ENCODE results near the gene RHOG.
"Not testable (repeated sequence)": the region's sequence is repeated elsewhere in the genome, so short reads cannot be mapped to it uniquely, and the experiment has no call there.

The RHOG gene

DNA sequence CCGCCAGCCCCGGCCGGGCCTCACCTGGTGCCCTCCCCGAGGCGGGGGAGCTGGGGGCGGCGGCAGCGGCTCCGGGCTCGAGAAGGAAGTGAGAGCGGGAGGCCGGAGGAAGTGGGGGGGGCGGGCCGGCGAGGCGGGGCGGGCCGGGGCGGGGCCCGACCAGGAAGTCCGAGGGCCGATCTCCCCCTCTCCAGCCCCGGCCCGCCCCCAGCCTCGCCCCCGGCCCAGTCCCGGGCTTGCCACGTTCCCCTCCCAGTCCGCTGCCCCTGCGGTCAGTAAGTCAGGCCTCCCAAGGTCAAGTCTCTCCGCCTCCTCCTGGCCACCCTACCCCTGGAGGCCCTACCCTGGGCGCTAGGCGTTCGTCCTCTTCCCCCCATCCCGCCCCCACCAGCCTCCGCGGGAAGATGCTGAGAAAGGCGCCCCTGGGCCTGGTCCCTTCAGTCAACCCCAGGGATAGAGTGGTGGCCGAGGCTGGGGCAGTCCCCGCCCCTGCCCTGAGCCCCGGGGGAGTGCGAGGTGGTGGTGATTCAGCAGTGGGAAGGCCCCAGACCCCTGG is at the start of gene RHOG:
Gene RHOG, minus strand, starts transcription at position 90 of the 556 bp plus-strand sequence. CDS start 12,821 bp downstream, outside the sequence.
- no peak for FAIRE-seq

DNA sequence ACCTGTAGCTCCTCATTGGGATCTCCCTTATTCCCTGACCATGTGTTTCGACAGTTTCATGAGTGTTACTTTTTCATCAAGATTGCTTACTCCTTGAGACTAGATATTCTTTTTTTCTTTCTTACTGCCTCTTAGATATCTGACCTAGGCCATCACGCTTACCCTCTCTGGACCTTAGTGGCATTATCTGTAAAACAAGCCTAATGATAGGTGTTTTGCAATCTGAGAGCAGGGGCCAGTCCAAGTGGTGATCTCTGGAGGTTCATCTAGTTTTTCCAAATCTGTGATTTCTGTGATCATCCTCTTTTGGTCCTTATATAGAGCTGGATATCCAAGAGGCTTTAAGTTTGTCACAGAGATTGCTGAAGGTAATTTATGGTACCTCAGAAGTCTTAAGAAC is 49.3 kb upstream of the RHOG start:
- no peak for FAIRE-seq

- no peak for FAIRE-seq
Observed at GRCh38 chr11:3888876-3889275, 48.1 kb upstream of the RHOG start.

- FAIRE-seq: no peak
Observed at GRCh38 chr11:3886985-3887384, 46.2 kb upstream of the RHOG start.

DNA sequence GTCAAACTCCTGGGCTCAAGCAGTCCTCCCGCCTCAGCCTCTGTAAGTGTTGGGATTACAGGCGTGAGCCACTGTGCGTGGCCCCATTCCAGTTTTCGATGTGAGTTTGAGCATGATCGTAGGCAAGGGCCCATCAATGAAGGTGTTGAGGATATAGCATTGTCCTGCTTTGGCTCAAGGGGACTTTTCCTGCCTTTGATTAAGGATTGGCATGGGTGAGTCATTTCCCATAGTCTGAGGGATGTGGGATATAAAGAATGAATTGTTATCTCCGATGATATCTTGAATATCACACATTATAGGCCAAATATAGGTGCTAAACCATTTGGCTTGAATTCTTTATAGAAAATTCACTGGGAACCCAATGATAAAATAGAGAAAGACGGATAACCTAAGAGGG is 45.1 kb upstream of the RHOG start:
- FAIRE-seq: no peak

GRCh38 chr11:3882655-3883054 is 41.9 kb upstream of the RHOG start:
- no peak for FAIRE-seq

DNA sequence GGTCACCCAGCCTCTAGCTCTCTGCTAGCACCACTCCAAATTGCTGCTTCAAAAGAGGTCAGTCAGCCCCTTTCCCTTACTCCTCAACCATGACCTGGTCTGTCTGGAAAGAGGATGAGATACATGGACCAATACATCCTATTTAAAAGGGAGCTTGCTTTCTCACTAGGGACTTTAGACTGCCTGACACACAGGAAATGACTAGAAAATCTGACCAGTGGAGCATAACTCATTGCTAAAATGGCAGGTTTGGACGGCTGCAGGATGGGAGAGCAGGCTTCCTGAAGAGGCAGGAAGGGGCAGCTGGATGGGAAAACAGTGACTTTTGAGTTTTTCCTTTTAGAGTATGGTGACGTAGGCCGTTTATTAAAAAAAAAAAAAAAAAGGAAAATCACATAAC is 40.0 kb upstream of the RHOG start:
- FAIRE-seq: no peak

- no peak for FAIRE-seq
Observed at GRCh38 chr11:3879967-3880542, 39.3 kb upstream of the RHOG start.

- FAIRE-seq: no peak
Observed at GRCh38 chr11:3879216-3879966, 38.6 kb upstream of the RHOG start.

DNA sequence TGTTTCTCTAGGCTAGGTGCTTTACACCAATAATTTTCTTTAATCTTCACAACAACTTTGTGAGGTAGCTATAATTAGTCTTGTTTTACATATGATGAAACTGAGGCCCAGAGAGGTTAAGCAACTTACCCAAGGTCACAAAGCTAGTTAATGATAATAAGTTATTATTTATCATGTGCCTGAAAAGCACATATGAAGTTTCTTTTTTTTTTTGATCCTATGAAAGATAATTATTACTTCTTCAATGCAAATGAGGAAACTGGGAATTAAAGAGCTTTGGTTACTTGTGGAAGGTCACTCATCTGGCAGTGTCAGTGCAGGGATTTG is 37.5 kb upstream of the RHOG start:
- no peak for FAIRE-seq

DNA sequence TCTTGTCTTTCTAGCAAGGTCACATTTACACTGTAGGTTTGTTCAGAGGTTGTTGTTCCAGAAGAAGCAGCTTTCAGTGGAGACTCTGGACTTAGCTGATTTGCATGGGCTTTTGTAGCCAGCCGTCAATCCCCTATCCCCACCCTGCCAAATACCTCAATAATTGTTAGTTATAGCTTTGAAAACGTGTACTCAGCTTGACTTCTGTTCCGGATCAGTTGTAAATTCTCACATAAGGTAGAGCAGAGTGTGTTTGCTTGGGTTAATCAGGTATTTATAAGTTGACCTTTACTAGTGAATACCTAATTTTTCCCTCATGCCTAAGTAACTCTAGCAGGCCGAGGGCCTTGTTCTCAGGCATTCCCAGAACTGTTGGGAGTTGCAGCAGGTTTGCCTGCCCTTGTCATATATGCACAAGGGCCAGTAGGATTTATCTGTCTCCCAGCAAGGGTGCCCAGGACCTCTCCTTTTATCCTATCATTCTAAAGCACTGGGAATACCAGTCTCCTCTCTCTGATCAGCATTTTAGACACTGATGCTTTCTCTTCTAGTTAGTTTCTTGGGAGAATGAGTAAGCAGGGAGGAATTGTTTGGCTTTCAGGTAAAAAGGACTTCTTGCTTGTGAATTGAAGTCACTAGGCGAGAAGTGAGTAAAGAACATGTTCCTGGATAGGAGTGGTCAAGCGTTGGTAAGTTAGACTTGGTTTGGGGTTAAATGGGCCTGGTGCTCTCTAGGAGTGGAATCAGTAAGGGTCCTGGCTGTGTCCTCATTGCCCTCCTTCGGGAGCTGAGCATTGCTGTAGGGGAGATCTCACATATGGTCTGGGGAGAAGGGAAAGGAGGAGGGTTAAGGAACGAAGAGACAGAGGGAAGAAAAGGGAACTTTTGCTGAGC is 36.9 kb upstream of the RHOG start:
- no peak for FAIRE-seq

- no peak for FAIRE-seq
Observed at GRCh38 chr11:3876613-3877012, 35.9 kb upstream of the RHOG start.

DNA sequence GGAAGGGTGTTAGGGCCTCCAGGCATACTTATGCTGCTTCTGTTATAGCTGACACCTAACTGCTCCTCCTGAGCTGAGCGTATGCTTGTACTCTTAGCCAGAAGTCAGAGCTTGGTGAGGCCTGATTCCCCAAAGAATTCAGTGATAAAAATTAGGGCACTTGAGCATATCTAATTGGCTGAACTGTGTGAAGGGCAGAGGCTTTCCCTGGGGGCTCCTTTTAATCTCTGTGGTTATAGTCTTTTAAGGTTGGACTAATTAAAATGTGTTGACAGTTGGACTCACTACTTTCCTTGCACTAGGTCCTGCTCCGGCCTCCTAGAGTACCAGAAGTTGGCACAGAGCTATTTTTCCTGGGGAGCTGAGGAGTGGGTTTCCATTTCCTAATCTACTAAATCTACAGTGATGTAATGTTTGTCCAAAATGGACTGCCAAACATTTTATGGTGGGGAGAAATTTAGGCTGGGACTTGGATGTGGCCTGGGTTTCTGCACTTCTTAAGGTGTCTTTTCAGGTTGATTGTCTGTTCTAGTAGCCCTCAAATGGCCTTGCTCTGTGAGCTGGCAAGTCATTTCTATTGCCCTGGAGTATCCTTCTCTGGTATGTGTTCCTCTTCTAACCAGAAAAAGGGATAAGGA is 33.1 kb upstream of the RHOG start:
- FAIRE-seq: no peak

DNA sequence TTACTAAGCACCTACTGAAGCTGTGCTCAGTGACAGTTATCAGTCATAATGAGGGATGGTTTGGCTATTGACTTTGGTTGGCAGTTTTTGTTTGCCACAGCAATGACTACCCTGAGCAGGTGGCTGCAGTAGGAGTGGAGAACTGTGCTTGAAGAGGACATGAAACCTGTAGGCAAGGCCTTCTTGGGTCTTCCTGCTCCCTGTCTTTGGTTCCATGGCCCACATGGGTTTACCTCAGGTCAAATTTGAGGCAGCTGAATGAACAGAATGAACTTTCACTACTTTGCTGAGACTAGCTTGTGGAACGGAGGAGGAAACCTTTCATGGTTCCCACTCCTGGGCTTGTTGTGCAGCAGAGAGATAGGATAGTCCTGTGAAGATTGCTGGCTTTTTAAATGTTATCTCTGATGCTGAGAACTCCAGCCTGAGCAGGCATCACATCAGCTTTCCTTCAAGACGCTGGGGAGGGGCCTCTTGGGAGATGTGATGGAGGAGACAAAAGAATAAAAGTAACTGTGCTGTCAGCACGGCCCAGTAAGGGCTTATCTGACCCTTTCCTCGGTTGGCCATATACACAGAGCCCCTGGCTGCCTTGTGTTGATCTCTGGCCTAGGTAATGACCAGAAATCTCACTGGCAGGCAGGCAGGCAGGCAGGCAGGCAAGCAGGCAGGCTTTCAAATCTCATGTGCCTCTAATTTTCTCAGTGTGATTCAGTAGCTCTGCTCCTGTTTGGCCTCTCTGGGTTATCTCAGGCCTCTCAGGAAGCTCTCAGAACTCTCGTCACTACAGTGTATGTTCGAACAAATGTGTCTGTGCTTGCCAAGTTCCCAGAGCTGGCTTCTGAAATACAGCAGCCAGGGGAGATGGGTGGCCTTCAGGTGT is 26.7 kb upstream of the RHOG start:
- no peak for FAIRE-seq

- FAIRE-seq: no peak
Observed at GRCh38 chr11:3866836-3867208, 26.1 kb upstream of the RHOG start.

DNA sequence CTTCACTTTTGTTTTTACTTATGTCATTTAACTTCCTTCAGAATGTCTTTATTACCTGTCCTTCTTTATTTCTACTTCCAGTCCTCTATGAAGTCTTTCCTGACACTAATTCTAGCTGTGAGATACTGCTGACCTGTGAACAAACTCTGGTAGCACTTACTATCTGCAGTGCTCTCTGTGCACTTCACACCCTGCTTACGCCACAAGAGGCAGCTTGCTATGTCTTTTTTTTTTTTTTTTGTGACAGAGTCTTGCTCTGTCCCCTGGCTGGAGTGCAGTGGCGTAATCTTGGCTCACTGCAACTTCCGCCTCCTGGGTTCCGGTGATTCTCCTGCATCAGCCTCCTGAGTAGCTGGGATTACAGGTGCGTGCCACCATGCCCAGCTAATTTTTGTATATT is 25.4 kb upstream of the RHOG start:
- FAIRE-seq: no peak

- no peak for FAIRE-seq
Observed at GRCh38 chr11:3865388-3866193, 24.8 kb upstream of the RHOG start.

GRCh38 chr11:3861683-3862082 is 20.9 kb upstream of the RHOG start:
- FAIRE-seq: no peak

- not testable (repeated sequence) for FAIRE-seq
Observed at GRCh38 chr11:3860898-3861393, 20.2 kb upstream of the RHOG start.

GRCh38 chr11:3860375-3860774 is 19.6 kb upstream of the RHOG start:
- FAIRE-seq: no peak

GRCh38 chr11:3859373-3859881 is 18.7 kb upstream of the RHOG start:
- no peak for FAIRE-seq
